ENCODE data around the gene VPS52.
A peak's percentile ranks its signal among the peaks of the same experiment; 100 is the strongest.

The VPS52 gene

GRCh38 chr6:33297956-33298772 is 26.5 kb upstream of the VPS52 start (continued):
- no peak for TF ChIP-seq ZNF362 (tag by site-specific recombination; IDR thresholded peaks at IDR 0.05)
- TF ChIP-seq ZNF394 (tag by site-specific recombination; IDR thresholded peaks at IDR 0.05; ENCODE audit: borderline replicate concordance): no peak
- no peak for TF ChIP-seq ZBTB1 (tag by site-specific recombination; IDR thresholded peaks at IDR 0.05)
- no peak for TF ChIP-seq SETDB1 (IDR thresholded peaks at IDR 0.05; ENCODE audit: insufficient read length, low read length)
- no peak for TF ChIP-seq ZNF707 (tag by site-specific recombination; IDR thresholded peaks at IDR 0.05)
- no peak for TF ChIP-seq ZNF514 (tag by site-specific recombination; IDR thresholded peaks at IDR 0.05)
- TF ChIP-seq ZNF423 (tag by site-specific recombination; IDR thresholded peaks at IDR 0.05): no peak; the same call in 1 of the 2 replicates
- TF ChIP-seq ZNF239 (tag by site-specific recombination; IDR thresholded peaks at IDR 0.05): no peak
- TF ChIP-seq ZNF621 (tag by site-specific recombination; IDR thresholded peaks at IDR 0.05): no peak
- peak; percentile 16; the same call in 1 of the 2 replicates for TF ChIP-seq ZNF692 (tag by site-specific recombination; IDR thresholded peaks at IDR 0.05)
- no peak for TF ChIP-seq ZSCAN5A (tag by site-specific recombination; IDR thresholded peaks at IDR 0.05)
- TF ChIP-seq HOXC10 (CRISPR knock-in tag; IDR thresholded peaks at IDR 0.05): no peak
- TF ChIP-seq INSM2 (tag by site-specific recombination; IDR thresholded peaks at IDR 0.05): no peak
- TF ChIP-seq KLF17 (tag by site-specific recombination; IDR thresholded peaks at IDR 0.05): no peak
- no peak for TF ChIP-seq ZNF704 (tag by site-specific recombination; IDR thresholded peaks at IDR 0.05)
- TF ChIP-seq ZFP3 (tag by site-specific recombination; IDR thresholded peaks at IDR 0.05; ENCODE audit: low read depth): no peak
- no peak for TF ChIP-seq ZNF184 (tag by site-specific recombination; IDR thresholded peaks at IDR 0.05)
- TF ChIP-seq ZNF555 (tag by site-specific recombination; conservative IDR thresholded peaks at IDR 0.05): no peak
- no peak for TF ChIP-seq MZF1 (tag by site-specific recombination; IDR thresholded peaks at IDR 0.05; ENCODE audit: borderline replicate concordance)
- TF ChIP-seq ZNF26 (tag by site-specific recombination; IDR thresholded peaks at IDR 0.05): no peak
- no peak for TF ChIP-seq ZNF701 (tag by site-specific recombination; IDR thresholded peaks at IDR 0.05)
- TF ChIP-seq ZNF585B (tag by site-specific recombination; IDR thresholded peaks at IDR 0.05): no peak
- TF ChIP-seq ZBTB7A (tag by site-specific recombination; IDR thresholded peaks at IDR 0.05; ENCODE audit: low read depth): peak; percentile 62; the same call in 1 of the 2 replicates
- TF ChIP-seq ZNF211 (tag by site-specific recombination; IDR thresholded peaks at IDR 0.05; ENCODE audit: low read depth): no peak
- TF ChIP-seq ZNF19 (tag by site-specific recombination; IDR thresholded peaks at IDR 0.05; ENCODE audit: low read depth): no peak
